ENCODE results near the gene CEP55.

CEP55 gene

DNA sequence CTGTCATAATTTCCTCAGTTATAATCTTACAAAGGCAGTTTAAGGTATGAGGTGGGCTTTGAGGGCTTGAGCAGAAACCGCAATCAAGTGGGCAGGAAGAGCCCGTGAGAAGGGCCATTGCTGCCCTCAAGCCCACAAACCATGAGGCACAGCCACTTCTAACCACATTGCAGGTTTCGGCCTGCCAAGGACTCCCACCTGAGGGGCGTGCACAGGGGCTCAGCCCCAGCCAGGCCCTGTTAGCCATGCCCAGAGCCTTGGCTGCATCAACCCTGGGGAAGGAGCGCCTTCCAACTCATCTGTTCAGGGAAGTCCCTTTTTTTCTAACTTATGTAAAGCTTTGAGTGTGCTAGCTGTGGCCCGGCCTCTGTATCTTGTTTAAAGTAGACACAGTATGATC, 64.1 kb downstream of the CEP55 start:
- DNase-seq (ENCODE audit: low read depth in 1 of 2, low spot score in 1 of 2) = no peak

- no peak for DNase-seq (ENCODE audit: low read depth in 1 of 2, low spot score in 1 of 2)
These were observed 69.0 kb downstream of the CEP55 start for GRCh38 chr10:93565446-93565845.

DNA sequence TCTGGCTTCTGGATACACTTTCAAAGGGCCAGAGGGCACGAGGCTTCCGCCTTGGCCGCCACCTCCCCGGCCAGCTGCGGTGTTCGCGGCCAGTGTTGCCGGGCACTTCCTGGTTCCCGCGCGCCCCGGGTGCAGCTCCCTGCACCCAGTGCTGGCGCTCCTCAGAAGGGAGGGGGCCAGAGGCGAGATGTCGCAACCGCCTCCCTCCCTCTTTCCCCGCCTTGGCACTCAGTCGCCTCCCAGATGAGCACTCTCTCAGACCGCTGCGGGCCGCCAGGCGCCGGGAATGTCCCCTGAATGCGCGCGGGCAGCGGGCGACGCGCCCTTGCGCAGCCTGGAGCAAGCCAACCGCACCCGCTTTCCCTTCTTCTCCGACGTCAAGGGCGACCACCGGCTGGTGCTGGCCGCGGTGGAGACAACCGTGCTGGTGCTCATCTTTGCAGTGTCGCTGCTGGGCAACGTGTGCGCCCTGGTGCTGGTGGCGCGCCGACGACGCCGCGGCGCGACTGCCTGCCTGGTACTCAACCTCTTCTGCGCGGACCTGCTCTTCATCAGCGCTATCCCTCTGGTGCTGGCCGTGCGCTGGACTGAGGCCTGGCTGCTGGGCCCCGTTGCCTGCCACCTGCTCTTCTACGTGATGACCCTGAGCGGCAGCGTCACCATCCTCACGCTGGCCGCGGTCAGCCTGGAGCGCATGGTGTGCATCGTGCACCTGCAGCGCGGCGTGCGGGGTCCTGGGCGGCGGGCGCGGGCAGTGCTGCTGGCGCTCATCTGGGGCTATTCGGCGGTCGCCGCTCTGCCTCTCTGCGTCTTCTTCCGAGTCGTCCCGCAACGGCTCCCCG, 70.2 kb downstream of the CEP55 start, which contains the start of gene FFAR4:
Gene FFAR4 (plus strand): TSS at position 231 of the 842 bp plus-strand sequence. CDS start 56 bp downstream, at position 287.
- no peak for DNase-seq (ENCODE audit: low read depth in 1 of 2, low spot score in 1 of 2)

DNA sequence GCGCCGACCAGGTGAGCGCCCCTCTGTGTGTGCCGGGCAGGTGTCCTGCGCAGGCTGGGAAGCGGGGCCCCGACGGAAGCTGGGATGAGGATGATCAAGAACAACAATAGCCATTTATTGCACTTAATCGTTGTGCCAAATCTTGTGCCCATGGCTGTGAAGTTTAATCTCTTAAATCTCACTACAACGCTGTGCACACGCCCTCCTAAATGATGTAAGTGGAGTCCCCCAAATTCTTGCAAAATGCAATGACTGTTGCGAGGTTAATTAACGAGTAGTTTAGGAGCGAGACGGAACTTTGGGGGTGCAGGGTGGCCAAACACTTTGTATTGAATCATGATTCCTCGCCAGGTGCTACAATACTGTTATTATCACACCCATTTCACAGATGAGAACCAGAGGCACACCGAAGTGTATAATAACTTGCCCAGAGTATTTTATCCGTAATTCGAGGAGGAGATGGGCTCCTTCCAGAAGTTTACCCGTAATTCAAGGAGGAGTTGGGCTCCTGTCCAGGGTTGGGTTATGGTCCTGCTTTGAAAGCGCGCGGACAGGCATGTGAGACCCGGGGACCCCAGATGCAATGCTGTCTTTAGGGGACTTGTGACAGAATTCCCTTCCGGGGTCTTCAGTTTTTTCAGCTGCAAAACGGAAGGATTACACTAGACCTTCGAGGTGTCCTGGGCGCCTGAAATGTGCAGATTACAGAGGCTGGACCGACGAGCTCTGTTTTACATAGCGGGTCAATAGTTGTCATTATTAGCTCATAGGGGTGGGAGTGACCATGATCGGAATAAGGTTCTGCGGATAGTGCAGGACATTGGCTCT, 71.1 kb downstream of the CEP55 start:
- no peak for DNase-seq (ENCODE audit: low read depth in 1 of 2, low spot score in 1 of 2)

GRCh38 chr10:93568105-93568390, 71.6 kb downstream of the CEP55 start:
- no peak for DNase-seq (ENCODE audit: low read depth in 1 of 2, low spot score in 1 of 2)

GRCh38 chr10:93570383-93570782, 74.0 kb downstream of the CEP55 start:
- DNase-seq (ENCODE audit: low read depth in 1 of 2, low spot score in 1 of 2) = no peak

GRCh38 chr10:93572606-93573005, 76.2 kb downstream of the CEP55 start:
- no peak for DNase-seq (ENCODE audit: low read depth in 1 of 2, low spot score in 1 of 2)

DNA sequence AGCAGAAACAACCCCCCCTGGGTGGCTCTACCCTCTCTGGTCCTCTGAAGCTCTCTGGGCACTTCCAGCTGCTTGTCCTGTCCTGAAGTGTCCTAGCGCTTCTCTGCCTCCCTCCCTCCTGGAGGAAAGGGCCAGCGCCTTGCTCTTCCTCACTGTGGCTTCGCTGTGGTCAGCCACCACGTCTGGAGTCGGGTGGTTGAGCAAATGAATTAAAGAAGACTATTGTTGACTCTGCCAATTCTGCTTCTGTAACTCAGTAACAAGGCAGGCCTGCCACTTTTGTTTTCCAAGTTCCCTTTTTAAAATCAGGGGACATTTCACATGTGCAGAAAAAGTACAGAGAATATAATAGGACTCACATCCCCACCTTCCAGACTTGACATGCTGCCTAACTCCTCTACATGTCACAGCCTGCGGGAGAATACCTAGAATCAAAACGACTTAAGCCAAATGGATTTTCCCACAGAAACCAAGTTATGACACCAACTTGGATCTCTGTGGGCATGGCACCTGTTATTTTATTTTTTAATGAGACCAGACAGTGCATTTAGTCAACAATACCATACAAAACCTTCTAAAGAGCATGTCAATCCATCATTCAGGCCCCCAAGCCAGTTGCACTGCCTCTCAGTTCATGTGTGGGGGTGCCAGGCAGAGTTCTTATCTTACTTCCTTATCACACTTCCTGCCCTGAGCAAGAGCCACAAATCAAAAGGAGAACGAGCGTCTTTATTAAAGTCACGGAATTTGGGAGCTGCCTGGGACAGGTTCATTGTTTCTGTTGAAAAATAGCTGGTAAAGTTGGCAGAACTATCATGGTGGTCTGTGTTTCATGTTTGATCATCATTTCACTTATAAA, 76.9 kb downstream of the CEP55 start:
- no peak for DNase-seq (ENCODE audit: low read depth in 1 of 2, low spot score in 1 of 2)

- DNase-seq (ENCODE audit: low read depth in 1 of 2, low spot score in 1 of 2) = no peak
These were observed 77.5 kb downstream of the CEP55 start for GRCh38 chr10:93573924-93574323.

GRCh38 chr10:93576888-93577287, 80.5 kb downstream of the CEP55 start:
- DNase-seq (ENCODE audit: low read depth in 1 of 2, low spot score in 1 of 2) = no peak

- DNase-seq (ENCODE audit: low read depth in 1 of 2, low spot score in 1 of 2) = no peak
These were observed 81.2 kb downstream of the CEP55 start for GRCh38 chr10:93577565-93577964.
